Suprapubic skin (tissue), 4 donors: ENCODE results near the gene MYO15B.

Experiments
- CTCF ChIP-seq, 2 donors: fragments of 200-600 bp in 1 of 2; fragments of 450-650 bp in 1 of 2; sonication (generic) in 1 of 2; IDR thresholded peaks; one replicate each; pipeline ENCODE4 v1.5.1; 2016 to 2019; ENCODE audit warnings: antibody characterized with exemption in 2 of 2, mild to moderate bottlenecking in 1 of 2, moderate library complexity in 1 of 2
- POLR2A ChIP-seq, 2 donors: fragments of 450-650 bp; IDR thresholded peaks; one replicate each; pipeline ENCODE4 v1.6.1; 2017; ENCODE audit warnings: antibody characterized with exemption in 2 of 2, mild to moderate bottlenecking in 2 of 2, moderate library complexity in 2 of 2
- POLR2AphosphoS5 ChIP-seq, 3 donors: sonication (generic); formaldehyde crosslinking; IDR thresholded peaks; one replicate each; pipeline ENCODE4 v1.6.1; 2017; ENCODE audit warnings: antibody characterized with exemption in 3 of 3

GRCh38 chr17:75561927-75562603 lies 25.5 kb upstream of the MYO15B start:
- TF ChIP-seq CTCF (IDR thresholded peaks at IDR 0.05) (no peak), POLR2AphosphoS5 (IDR thresholded peaks at IDR 0.05) (no peak), POLR2A (IDR thresholded peaks at IDR 0.05) (no peak)
